HG02884 (cell line): ENCODE measurements around the gene KHSRP.
A peak's percentile ranks its signal among the peaks of the same experiment; 100 is the strongest.

Experiments
- ATAC-seq: cut with Tn5 transposase; IDR thresholded peaks from one replicate; pipeline ENCODE4 v1.9.1; 2021; ENCODE audit warnings: mild to moderate bottlenecking, moderate library complexity; ENCODE audit not compliant: unreplicated experiment

KHSRP gene, protein sequence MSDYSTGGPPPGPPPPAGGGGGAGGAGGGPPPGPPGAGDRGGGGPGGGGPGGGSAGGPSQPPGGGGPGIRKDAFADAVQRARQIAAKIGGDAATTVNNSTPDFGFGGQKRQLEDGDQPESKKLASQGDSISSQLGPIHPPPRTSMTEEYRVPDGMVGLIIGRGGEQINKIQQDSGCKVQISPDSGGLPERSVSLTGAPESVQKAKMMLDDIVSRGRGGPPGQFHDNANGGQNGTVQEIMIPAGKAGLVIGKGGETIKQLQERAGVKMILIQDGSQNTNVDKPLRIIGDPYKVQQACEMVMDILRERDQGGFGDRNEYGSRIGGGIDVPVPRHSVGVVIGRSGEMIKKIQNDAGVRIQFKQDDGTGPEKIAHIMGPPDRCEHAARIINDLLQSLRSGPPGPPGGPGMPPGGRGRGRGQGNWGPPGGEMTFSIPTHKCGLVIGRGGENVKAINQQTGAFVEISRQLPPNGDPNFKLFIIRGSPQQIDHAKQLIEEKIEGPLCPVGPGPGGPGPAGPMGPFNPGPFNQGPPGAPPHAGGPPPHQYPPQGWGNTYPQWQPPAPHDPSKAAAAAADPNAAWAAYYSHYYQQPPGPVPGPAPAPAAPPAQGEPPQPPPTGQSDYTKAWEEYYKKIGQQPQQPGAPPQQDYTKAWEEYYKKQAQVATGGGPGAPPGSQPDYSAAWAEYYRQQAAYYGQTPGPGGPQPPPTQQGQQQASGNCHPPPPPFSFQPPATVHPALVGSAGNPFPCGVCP

DNA sequence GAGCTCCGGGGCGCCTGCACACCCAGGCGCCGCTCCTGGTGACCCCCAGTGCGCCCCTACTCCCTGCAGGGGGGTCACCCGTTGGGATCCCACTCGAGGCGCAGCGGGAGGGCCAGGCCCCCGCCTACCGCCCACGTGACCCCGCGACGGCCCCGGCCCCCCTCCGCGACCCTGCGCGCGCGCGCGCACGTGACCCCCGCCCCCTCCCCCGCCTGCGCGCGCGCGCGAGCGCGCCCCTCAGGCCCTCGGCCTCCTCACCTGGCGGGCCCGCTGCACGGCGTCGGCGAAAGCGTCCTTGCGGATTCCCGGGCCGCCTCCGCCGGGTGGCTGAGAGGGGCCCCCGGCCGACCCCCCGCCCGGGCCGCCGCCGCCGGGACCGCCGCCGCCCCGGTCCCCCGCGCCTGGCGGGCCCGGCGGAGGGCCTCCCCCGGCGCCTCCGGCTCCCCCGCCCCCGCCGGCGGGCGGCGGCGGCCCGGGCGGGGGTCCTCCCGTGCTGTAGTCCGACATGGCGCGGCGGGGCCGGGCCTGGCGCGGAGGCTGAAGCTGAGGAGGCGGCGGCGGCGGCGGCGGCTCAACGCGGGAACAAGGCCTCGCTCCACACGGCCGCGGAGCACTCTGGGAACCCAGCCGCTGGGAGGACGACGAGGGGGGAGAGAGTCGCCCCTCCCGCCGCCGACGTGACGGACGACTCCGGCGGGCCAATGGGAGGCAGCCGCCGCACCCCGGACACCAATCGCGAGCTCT lies at the start of gene KHSRP:
Gene KHSRP, minus strand, starts transcription at position 617 of the 744 bp plus-strand sequence. Its CDS starts 110 bp downstream, at position 507.
- ATAC-seq = no peak

DNA sequence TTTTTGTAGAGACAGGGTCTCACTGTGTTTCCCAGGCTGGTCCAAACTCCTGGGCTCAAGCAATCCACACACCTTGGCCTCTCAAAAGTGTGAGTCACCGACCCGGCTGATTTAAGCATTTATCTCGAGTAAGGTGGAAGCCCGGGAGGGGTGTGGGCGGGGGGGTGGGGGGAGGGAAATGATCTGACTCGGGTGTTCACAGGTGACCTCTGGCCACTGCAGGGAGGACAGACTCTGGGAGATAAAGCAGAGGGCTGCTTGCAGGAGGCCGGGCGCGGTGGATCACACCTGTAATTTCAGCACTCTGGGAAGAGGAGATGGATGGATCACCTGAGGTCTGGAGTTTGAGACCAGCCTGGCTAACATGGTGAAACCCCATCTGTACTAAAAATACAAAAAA lies 49.0 kb upstream of the KHSRP start:
- ATAC-seq = no peak

DNA sequence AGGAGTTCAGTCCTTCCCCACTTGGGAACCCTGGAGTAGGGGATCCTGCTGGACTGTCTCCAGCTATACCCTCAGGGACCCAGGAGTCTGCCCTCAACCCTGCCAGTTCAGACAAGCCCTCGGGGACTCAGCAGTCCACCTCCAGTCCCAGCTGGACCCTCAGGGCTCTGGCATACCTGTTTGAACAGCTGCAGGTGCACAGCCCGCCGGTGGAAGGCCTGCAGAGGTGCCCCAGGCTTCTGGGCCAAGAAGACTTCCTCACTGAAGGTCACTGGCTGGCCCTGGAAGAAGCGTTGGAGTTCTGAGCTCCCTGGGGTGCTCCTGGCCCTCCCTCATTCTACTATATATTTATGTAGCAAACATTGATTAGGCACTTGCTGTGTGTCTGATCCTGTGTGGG lies 48.1 kb upstream of the KHSRP start:
- ATAC-seq = no peak

DNA sequence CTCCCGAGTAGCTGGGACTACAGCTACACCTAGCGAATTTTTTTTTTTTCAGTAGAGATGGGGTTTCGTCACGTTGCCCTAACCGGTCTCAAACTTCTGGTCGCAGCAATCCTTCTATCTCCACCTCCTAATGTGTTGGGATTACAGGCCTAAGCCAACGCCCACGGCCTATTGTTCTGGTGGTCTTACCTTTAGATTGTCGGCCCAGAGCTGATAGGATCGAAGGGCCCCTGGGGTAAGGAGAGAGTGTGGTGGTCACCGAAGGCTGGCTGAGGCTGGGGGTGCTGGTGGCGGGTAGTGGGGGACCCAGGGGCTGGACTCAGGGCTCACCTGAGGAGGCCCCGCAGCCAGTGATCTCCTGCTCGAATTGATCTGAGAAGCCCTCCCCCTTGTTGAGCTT lies 46.5 kb upstream of the KHSRP start:
- ATAC-seq = no peak

DNA sequence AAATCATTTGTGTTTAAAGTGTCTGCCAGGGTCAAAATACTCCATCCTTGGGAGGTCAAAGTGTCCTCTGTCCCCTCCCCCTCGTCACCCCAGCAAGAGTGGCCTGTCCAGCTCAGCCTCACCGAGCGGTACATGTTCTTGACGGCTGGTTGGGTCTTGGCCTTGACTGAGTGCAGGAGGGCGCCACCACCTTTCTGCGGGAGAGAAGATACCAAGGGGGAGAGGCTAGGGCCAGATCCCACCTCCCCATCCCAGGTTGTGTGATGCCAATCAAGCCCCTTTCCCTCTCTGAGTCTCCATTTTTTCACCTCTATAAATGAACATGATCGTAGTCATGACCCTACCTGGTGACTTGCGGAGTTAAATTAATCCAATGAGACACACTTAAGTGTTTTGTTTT lies 45.6 kb upstream of the KHSRP start:
- ATAC-seq = no peak

DNA sequence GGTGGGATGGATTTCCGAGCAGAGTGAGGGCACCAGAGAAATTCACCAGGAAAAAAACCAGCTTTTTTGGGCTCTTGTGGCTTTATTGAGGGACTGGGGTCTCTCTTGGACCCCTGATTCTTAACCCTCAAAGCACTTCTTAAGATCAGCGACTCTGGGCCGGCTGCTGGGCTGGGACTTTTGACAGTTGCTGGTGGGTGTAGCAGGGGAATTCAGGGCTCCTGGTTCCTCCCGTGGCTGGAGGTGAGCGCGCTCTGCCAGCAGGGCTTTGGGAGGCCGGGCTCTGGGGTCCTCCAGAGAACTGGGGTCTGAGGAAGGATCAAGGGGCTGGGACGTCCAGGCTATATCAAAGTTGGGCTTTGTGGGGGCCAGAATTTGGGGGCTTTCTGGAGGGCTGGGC lies 42.8 kb upstream of the KHSRP start:
- ATAC-seq = no peak

DNA sequence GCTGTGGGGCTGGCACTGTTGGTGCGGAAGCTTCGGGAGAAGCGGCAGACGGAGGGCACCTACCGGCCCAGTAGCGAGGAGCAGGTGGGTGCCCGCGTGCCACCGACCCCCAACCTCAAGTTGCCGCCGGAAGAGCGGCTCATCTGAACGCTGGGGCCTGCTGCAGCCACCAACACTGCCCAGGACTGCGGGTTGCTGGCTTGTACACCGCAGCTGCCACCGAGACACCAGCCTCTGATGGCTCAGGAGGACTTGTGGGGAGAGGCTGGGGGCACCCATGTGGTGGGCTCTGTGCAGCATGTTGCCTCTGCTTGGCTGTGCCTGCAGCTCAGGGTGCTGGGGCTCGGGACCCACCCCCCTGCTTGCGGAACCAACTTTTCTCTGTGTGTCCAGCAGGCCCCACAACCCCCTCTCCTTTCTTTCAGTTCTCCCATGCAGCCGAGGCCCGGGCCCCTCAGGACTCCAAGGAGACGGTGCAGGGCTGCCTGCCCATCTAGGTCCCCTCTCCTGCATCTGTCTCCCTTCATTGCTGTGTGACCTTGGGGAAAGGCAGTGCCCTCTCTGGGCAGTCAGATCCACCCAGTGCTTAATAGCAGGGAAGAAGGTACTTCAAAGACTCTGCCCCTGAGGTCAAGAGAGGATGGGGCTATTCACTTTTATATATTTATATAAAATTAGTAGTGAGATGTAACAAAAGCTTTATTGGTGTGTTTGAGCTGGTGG lies 42.1 kb upstream of the KHSRP start:
- ATAC-seq = no peak

DNA sequence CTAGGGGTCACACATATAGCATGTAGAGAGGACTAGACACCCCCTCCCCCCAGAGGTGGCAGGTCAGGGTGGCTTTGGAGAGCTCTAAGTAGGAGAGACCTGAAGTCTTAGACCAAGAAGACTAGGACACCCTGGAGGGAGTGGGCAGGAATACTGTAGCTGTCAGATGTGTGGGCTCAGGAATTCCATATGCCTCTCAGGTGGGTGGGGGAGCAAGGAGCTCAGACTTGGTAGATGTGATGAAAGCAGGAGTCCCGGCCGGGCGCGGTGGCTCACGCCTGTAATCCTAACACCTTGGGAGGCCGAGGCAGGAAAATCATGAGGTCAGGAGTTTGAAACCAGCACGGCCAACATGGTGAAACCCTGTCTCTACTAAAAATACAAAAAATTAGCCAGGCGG lies 41.1 kb upstream of the KHSRP start:
- no peak for ATAC-seq

DNA sequence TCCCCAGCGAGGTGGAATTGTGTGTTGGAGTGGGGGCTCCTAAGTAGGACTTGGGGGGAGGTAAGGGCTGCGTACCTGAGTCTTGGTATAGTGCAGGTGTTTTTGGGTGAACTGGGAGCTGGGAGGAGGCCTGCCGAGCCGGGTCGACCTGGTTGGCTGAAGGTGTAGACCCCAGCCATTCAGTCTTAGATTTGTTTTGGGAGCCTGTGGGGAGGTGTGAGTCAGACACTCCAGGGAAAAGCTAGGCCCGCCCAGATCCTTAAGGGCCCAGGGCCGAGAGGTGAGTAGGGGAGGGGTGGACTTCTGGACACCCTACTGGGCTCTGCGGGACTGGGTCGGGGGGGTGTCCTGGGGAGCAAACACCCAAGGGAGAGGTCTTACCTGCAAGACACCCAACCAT lies 40.4 kb upstream of the KHSRP start:
- ATAC-seq = no peak

DNA sequence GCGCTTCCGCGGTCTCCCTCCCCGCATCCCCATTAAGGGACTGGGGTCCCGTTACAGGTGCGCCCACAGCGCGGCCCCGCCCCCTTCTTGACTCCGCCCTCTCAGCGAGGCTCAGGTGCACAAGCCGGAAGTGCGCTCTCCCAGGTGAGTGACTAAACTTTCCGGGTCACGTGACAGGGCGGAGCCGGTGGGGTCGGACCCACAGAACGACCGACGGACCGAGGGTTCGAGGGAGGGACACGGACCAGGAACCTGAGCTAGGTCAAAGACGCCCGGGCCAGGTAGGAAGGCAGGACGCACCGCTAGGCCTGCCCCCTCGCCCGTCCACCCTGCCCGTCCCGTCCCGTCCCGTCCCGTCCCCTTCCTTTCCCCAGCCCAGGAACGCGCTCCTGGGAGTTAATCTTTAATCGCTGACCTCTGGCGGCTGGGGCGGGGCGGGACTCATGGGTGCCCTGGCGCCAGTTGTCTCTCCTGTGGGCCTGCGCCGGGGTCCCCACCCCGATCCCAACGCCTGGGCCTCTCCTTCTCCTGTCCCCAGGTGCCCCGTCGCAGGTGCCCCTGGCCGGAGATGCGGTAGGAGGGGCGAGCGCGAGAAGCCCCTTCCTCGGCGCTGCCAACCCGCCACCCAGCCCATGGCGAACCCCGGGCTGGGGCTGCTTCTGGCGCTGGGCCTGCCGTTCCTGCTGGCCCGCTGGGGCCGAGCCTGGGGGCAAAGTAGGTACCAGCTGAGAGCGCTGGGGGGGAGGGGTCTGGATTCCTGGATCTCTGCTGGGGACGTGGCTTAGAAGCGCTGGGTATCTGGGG lies 39.7 kb upstream of the KHSRP start, which contains the start of gene CRB3:
Gene CRB3, plus strand, starts transcription at position 202 of the 804 bp plus-strand sequence. Its CDS starts 431 bp downstream, at position 633.
- no peak for ATAC-seq

DNA sequence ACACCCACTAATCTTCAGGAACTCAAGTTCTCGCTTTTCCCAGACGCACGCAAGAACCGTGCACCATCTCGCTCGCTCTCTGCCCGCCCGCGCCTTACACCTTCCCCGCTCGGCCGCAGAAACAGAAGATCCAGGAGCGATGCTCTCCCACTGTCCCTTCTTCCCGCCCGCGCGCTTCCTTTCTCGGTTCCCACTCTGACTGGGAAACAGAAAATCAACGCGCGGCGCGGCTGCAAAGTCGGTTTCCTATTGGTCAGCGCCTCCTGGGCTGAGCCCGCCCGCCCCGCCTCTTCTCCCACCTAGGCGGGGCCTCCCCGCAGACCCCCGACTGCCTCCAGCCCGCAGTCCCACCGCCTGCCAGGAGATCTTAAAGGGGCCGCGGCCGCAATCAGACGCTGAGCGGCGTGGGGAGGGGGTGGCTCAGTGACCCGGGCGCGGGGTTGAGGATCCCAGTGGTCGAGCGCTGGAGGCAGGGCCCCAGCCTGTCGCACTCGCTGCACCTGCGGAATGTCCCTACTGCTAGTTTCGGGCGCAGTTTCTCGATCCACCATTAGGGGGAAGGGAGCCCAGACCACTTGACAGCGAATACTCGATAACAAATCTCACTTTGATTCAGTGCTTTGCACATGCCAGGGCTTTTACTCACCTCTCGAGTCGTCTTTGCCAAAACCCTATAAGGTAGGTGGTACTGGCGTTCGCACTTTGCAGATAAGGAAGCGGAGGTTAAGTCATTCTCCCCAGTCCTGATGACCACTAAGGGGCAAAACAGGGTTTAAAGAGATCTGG lies 35.7 kb upstream of the KHSRP start:
- ATAC-seq = peak; percentile 73

DNA sequence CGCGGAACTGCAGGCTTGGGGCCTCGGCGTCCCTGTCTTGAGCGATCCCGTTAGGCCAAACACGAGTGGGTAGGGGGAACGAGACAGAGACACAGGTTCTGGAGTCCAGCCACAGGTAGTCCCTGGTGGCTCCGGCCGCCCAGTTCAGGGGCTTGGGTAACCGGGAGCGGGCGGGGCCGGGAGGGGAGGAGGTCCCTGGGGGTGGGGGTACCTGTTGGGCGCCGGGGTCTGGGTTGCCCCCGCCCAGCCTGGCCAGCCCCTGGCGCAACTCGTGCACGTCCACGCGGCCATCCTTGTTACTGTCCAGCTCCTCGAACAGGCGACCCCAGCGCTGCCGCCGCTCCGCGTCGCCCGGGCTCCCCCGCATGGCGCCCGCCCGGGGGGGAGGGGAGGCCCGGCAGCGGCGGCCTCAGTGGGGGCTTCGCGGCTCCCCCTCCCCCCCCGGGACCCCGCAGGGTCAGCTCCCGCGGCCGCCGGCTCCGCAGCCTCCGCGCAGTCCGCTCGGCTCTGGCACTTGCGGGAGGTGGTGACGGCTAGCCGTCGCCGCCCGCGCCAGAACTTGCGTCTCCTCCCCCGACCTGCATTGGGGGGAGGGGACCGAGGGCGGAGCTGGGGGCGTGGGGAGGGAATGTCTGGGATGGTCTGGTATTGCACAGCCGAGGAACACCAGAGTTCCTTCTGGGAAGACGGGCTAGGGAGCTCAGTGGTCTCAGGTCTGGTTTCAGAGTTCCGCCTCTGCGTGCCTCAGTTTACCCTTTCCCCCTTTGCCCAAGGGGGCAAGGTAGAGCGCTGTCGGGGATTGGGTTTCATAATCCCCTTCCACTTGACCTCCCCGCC lies 34.9 kb upstream of the KHSRP start, which contains the start of gene SLC25A23:
Gene SLC25A23, minus strand, starts transcription at position 531 of the 837 bp plus-strand sequence. Its CDS starts 164 bp downstream, at position 367.
- no peak for ATAC-seq

DNA sequence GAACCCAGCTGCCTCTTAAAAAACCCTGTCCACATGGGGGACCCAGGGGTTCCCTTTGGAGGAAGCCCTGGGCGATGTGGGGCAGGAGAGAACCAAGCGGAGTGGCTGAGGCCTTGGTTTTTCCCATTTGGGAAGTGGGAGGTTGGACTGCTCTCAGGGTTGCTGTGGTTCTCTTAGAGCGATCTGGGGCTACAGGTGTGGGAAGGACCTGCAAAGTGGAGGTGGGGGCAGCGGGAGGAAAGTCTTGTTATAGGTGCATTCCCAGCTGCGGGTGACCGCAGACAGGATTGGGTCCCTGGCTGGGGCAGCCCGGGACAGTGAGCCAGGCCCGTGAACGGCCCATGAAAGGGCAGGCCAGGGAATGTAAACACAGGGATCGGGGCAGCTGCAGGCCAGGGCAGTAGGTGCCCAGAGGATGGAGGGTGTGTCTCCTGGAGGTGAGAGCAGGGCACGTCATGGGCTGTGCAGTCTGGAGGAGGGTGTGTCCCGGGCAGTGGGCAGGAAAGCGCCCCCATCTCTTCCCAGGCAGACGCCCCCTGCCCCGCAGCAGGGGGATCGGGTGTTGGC lies 34.2 kb upstream of the KHSRP start:
- no peak for ATAC-seq

DNA sequence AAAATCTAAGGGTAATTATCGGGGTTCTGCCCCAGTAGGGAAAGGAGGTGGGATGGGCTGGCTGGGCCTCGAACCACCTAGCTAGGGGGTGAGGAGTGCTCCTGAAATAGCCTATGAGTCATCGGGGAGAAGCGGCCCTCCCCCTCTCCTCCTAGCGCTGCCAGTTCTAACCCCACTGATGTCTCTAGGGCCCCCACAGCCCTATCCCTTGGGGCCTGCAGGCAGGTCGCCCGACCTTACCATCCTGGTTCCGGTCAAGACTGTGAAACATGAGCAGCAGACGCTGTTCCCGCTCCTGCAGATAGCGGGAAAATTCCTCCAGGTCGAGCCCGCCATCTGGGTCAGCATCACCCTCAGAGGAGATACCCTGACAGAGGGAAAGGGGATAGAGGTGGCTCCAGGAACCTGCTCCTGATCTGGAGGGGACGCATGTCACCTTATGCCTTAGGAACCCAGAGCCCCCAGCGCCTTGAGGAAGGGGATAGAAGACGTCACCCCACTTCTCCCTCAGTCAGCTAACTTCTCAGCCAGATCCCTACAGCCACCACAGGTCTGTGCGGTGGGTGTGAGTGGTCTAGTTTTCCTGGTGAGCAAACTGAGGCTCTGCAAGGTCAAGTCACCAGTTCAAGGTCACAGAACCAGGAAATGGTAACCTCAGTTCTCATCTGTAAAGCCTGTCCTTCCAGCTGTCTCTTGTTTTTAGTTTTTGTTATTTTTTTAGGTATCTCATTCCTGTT lies 33.5 kb upstream of the KHSRP start:
- ATAC-seq = no peak

DNA sequence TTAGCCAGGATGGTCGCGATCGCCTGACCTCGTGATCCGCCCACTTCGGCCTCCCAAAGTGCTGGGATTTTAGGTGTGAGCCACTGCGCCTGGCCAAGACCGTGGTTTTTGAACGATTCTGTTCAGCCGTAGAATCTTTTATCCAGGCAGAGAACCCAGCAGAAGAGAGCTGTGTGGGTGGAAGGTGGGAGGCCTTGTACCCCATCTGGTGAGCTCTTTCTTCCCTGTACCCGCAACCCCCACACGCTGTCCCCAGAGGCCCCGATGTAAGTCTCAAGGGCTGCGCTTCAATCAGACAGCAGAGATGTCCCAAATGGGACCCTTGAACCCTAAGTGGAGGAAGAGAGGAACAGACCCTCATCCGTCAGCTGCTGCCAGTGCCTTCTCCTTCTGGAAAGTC lies 31.3 kb upstream of the KHSRP start:
- no peak for ATAC-seq

DNA sequence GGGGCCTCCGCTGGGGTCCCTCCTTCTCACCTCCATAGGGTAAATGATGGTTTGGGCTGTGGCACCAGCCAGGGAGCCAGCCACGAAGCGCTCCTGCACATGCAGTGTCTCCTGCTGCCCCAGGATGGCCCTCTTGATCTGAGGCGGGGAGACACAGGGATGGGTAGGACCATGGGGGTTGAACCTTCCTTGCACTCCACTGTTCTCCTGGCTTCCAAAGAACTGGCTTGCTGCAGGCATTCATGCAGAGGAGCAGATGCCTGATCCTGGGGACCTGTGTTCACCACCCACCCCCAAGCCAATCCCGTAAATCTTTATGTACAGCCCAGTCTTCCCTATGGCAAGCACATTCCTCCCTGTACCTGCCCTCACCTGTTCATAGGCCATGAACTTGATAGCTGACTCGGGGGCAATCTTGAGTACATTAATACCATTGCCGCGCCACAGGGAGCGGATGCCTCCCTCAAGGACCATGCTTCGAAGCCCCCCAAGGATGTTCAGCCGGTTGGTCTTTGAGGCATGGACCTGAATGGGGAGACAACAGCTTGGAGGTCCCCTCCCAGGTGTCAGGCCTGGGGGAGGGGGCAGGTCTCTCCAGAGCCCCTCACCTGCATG lies 29.4 kb upstream of the KHSRP start:
- ATAC-seq = no peak

DNA sequence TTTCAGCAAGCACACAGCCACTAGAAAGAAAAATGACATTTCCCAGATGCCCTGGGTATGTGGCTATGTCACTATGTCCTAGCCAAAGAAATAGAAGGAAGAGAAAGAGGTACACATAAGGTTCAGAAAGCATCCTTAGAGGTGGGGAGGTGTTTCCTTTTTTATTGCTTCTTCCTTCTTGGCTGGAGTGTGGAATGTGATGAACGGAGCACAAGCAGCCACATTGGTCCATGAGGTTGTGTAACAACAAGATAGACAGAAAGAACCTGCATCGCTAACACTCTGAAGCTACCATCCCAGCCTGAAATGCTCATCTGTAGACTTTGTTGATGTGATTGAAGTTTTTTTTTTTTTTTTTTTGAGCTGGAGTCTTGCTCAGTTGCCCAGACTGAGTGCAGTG lies 28.3 kb upstream of the KHSRP start:
- ATAC-seq = no peak
